Chondrocyte (in vitro differentiated cells): ENCODE results near the gene CRYBG2. TPM values are rescaled to one million over a fixed set of nuclear protein-coding genes. Genes with fewer than 3 reads are reported as not detected.

Experiments used
- DNase-seq: peaks from one replicate; pipeline ENCODE4 v3.0.0; 2021; ENCODE audit warnings: mixed read lengths, low spot score
- H3K27ac Mint-ChIP-seq: one replicate; pipeline ENCODE4 v1.8.0; 2021; ENCODE audit warnings: mild to moderate bottlenecking, moderate library complexity, mixed read lengths; ENCODE audit not compliant: unreplicated experiment
- H3K27me3 Mint-ChIP-seq: 2 replicates; pipeline ENCODE4 v1.8.0; 2021; ENCODE audit warnings: low read depth, mixed read lengths
- H3K36me3 Mint-ChIP-seq: 2 replicates; pipeline ENCODE4 v1.8.0; 2021; ENCODE audit warnings: low read depth, mixed read lengths
- H3K4me1 Mint-ChIP-seq: 2 replicates; pipeline ENCODE4 v1.8.0; 2021; ENCODE audit warnings: low read depth, mild to moderate bottlenecking, mixed read lengths
- H3K4me3 Mint-ChIP-seq: one replicate; pipeline ENCODE4 v1.8.0; 2021; ENCODE audit warnings: mild to moderate bottlenecking, moderate library complexity, mixed read lengths; ENCODE audit not compliant: unreplicated experiment
- H3K9me3 Mint-ChIP-seq: 2 replicates; pipeline ENCODE4 v1.8.0; 2021; ENCODE audit warnings: low read depth, mixed read lengths
- total RNA-seq: library from RNA; stranded (reverse); gene quantifications from 3 replicates; pipeline ENCODE4 v1.2.1, GENCODE V29; 2021
- TF ChIP-seq, protein P1 (sequence below): fragments of 200-600 bp; sonication (generic); IDR thresholded peaks from 2 replicates; pipeline ENCODE4 v1.5.0; 2021; ENCODE audit warnings: antibody characterized with exemption, mild to moderate bottlenecking, moderate library complexity

CRYBG2 gene
- total RNA-seq, 1 donor from 2014 or later: not detected

GRCh38 chr1:26291433-26291832 is 62.5 kb downstream of the CRYBG2 start:
- H3K4me1 Mint-ChIP-seq: peaks cover 9% of the 10 kb centered on the region
- H3K4me3 Mint-ChIP-seq: no peak overlapping the region
- DNase-seq: no peak
- H3K9me3 Mint-ChIP-seq: no peaks in the 10 kb centered on the region
- H3K36me3 Mint-ChIP-seq: no peaks in the 10 kb centered on the region
- no peak overlapping the region for H3K27ac Mint-ChIP-seq
- no peaks in the 10 kb centered on the region for H3K27me3 Mint-ChIP-seq
- TF ChIP-seq, protein P1, sequence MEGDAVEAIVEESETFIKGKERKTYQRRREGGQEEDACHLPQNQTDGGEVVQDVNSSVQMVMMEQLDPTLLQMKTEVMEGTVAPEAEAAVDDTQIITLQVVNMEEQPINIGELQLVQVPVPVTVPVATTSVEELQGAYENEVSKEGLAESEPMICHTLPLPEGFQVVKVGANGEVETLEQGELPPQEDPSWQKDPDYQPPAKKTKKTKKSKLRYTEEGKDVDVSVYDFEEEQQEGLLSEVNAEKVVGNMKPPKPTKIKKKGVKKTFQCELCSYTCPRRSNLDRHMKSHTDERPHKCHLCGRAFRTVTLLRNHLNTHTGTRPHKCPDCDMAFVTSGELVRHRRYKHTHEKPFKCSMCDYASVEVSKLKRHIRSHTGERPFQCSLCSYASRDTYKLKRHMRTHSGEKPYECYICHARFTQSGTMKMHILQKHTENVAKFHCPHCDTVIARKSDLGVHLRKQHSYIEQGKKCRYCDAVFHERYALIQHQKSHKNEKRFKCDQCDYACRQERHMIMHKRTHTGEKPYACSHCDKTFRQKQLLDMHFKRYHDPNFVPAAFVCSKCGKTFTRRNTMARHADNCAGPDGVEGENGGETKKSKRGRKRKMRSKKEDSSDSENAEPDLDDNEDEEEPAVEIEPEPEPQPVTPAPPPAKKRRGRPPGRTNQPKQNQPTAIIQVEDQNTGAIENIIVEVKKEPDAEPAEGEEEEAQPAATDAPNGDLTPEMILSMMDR: no peak

DNA sequence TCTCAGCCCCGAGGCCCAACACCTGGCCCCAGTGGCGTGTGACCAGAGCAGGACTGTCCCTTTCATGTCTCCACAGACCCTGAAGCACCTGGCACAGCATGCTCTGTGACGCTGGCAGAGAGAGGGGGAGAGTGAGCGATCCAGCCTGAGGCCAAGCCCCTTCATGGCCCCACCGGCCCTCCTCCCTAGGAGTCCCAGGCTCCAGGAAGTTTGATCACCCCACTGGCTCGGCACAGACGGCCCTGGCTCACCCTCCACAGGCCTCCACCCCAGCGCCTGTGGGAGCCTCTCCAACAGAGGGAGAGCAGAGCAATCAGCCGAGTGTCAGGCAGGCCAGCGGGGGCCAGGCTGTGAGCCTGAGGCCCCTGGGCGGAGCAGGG is 63.1 kb downstream of the CRYBG2 start:
- Mint-ChIP-seq H3K4me3 (no peak overlapping the region), H3K27me3 (no peaks in the 10 kb centered on the region)

GRCh38 chr1:26290122-26290881 is 63.6 kb downstream of the CRYBG2 start:
- TF ChIP-seq, protein P1: no peak
- H3K27ac Mint-ChIP-seq: no peak overlapping the region
- H3K36me3 Mint-ChIP-seq: no peaks in the 10 kb centered on the region

More for the DNA sequence above, 63.1 kb downstream of the CRYBG2 start:
- H3K9me3 Mint-ChIP-seq: no peaks in the 10 kb centered on the region
- TF ChIP-seq, protein P1: no peak
- no peak overlapping the region for H3K27ac Mint-ChIP-seq
- no peak for DNase-seq
- no peaks in the 10 kb centered on the region for H3K36me3 Mint-ChIP-seq
- H3K4me1 Mint-ChIP-seq: peaks cover 9% of the 10 kb centered on the region

DNA sequence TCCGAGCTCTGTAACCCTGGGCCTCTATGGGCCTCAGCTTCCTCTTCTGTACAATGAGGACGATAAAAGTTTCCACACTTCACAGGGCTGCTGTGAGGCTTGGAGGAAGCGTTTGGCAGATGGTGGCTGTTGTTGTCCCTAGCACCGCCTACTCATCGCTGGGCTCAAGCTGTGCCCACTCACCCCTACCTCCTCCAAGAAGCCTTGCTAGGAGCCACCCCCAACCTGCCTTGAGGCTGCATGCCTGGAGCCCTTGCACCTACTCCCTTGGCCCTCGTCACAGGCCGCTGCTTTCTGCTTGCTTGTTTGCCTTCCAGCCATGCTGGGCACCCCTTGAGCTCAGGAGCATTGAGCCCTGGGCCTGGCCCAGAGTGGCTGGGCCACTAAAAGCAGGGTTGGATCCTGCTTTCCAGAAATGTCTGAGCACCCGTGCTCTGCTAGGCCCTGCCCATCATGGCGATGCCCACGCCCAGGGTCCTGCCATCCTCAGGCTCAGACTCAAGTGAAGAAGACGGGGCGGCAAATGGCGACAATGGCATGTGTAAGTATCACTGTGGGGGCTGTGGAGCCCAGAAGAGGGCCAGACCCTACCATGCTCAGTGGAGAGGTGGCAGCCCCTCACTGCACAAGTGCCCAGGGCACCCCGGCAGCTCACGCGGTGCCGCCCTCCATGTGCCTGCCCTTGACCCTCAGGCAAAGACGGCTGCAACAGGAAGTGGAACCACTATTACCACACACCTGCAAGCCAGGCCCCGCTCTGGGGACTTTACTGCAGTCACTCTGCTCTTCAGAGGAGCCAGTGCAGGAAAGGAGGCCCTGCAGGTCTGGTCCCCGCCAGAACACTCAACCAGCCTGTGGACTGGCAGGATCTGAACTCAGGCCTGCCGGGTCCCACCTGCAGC is 64.5 kb downstream of the CRYBG2 start:
- no peaks in the 10 kb centered on the region for H3K27me3 Mint-ChIP-seq
- no peaks in the 10 kb centered on the region for H3K9me3 Mint-ChIP-seq
- DNase-seq: no peak
- H3K27ac Mint-ChIP-seq: no peak overlapping the region
- peaks cover 17% of the 10 kb centered on the region for H3K4me1 Mint-ChIP-seq
- H3K36me3 Mint-ChIP-seq: peaks cover 2% of the 10 kb centered on the region
- TF ChIP-seq, protein P1: no peak
- no peak overlapping the region for H3K4me3 Mint-ChIP-seq

More at GRCh38 chr1:26290122-26290881, 63.6 kb downstream of the CRYBG2 start:
- no peak for DNase-seq
- no peaks in the 10 kb centered on the region for H3K27me3 Mint-ChIP-seq
- H3K4me1 Mint-ChIP-seq: peaks cover 9% of the 10 kb centered on the region
- H3K4me3 Mint-ChIP-seq: no peak overlapping the region
- no peaks in the 10 kb centered on the region for H3K9me3 Mint-ChIP-seq

DNA sequence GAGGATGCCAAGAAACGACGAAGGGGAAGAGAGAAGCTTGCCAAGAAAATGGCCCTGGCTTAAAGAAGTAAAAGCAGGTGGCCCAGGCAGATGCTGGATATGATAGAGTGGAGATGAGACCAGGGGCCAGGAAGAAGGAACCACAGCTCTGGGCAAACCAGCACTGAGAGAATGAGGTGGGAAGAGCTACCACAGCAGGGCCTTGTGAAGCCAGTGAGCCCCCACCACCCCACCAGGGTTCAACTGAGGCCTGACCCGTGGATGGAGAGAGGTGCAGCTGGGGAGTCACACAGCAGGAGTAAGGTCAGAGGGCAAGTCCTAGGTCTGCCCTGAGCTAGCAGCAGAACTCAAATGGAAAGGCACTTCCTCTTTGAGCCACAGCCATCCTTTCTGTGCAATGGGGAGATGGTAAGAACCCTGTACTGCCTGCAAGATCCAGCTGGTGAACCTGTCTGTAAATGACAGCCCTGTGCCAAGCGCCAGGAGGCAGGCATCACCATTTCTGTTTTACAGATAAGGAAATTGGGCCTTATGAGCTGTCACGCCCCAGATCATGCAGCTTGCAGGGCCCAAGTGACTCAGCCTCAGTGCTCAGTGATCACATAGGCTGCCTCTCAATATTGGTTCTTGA is 65.5 kb downstream of the CRYBG2 start:
- Mint-ChIP-seq H3K36me3 (peaks cover 2% of the 10 kb centered on the region), H3K4me1 (peaks cover 26% of the 10 kb centered on the region), H3K9me3 (no peaks in the 10 kb centered on the region), H3K4me3 (no peak overlapping the region), H3K27ac (no peak overlapping the region), H3K27me3 (no peaks in the 10 kb centered on the region)
- TF ChIP-seq, protein P1: no peak
- DNase-seq: no peak
